ENCODE data around the gene FGFBP1.
"Not testable (repeated sequence)": the region's sequence is repeated elsewhere in the genome, so short reads cannot be mapped to it uniquely, and the experiment has no call there.

FGFBP1 gene

DNA sequence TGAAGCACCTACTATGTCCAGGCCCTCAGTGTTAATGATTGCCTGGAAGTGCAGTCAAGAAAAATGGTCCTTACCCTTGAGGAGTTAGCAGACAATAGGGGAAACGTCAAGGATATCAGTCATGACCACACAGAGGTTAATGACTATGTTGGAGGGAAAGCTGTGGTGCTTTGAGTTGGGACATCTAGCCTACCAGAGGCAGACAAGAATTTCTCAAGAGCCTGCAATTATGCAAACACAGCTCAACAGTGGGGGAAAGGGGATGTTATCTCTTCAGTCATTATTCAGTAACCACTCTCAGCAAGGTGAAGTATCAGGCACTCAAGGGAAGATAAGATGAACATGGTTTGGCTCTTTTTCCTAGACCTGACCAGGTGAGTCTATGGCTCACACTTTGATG is 7.0 kb upstream of the FGFBP1 start:
- no peak for DNase-seq (ENCODE audit: low read depth in 2 of 2)

DNA sequence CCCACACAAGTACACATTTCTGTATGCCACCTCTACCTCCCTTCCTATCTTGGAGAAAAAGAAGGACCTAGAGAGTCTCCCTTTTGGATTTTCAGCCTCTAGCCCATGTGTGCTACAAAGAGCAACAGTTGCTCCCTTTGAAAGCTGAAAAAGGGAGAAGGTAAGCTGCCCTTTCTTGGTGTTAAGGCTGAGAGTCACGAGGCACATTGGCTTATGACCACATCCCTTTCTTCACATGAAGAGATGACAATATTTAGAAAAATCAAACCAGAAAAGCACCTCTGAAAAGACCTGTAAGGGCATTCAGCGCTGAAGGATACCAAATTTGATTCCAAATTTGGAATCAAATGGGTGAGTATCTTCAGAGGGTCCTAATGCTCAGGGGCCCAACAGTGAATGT is 6.4 kb upstream of the FGFBP1 start:
- no peak for DNase-seq (ENCODE audit: low read depth in 2 of 2)

DNA sequence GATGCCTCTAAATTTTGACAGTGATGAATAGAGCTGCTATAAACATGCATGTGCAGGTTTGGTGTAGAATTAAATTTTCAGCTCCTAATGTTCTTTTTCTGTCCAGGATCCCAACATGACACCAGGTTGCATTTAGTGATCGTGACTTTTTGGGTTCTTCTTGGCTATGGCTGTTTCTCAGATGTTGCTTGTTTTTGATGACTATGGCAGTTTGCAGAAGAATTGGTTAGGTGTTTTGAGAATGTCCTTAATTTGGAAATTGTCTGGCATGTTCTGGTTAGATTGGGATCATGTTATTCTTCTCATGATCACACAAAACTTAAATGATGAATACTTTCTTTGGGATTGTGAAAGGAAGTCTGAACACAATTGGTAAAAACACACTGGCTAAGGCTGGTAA is 3.7 kb upstream of the FGFBP1 start:
- no peak for DNase-seq (ENCODE audit: low read depth in 2 of 2)

DNA sequence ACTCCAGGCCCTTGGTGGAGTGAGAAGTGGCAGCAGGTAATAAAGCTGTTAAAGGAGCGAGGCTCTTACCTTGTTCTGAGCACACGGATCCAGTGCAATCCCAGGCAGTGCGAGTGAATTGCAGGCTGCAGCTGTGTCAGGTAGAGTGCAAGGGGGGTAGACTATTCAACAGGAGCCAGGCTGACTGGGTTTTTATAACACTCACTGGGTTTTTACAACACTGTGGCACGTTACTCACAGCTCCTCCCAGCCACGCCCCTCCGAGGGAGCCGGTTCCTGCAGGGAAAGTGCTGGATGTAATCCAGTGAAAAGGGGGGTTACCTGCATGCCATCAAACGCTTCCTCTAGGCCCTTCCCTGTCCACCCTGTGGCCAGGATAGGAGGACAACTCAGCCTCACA is 358 bp downstream of the FGFBP1 start:
- no peak for DNase-seq (ENCODE audit: low read depth in 2 of 2)

DNA sequence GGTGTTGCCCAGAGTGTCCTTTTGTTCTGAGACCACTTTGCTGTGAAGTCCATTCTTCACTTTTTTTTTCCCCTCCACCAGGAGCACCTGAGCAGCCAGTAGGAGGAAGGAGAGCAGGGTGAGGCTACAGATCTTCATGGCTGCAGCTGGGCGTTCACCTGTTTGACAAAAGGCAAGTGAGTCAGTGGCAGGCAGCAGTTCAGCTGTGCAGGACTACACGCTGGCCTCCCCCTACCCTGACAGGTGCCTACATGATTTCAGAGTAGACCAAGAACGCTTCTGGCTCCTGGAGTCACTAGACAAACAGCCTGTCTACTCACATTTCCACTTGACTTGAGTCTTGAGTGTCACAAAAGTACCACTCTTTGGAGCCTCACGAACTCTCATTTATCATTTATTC is 2.0 kb downstream of the FGFBP1 start:
- DNase-seq (ENCODE audit: low read depth in 2 of 2), result no peak

DNA sequence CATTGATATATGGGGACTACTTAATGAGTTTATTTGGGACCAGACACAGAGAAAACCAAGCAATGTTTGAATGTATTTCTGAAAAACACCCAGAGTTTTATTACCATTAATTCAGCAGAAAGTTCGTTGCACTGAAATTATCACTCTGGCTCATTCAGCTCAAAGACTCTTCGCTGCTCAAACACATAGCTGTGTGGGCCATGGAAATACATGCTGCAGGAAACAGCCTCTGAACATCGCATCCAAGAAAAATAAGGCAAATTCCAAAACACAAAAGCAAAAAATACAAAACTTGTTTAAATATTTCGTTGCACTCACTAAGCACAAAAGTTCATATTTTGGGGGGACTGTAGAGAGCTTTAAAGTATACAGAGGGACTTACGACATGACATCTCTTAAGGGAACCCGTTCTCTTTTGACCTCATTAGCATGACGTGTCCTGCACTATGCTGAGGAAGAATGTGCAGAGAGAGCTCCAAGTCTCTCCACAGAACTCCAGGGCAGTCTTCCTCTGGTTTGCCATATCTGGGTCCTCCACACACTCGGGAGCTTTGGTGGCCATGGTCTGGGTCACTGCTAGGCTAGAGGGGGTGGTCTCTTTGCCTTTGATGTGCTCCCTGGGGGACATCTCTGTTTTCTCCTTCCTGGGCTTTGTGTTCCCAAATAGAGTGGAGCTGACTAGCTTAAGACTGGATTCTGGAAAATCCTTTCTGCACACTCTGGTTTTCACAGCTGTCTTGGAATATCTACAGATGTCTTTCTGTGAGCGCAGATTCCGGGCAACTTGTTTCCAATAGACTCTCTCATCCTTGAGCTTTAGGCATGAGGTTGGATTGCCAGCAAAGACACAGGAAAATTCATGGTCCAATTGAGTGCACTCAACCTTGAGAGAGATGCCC is 2.8 kb downstream of the FGFBP1 start:
- no peak for DNase-seq (ENCODE audit: low read depth in 2 of 2)

DNA sequence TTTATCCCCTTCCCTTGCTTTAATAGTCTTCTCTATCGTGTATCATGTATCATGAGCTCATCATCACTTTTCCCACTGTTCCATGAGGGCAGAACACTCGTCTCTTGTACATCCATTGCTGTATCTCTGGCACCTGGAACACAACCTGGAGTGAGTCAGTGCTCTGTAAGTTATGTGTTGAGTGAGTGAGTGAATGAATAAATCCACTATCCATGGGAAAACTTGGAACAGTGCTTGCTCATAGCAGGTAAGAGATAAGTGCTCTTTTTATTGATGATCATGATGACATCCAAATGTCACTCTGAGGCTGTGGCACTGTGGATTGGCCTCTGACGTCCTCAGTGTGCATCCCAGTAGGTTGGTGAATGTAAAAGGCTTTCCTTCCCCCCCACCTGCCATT is 4.3 kb downstream of the FGFBP1 start:
- no peak for DNase-seq (ENCODE audit: low read depth in 2 of 2)

DNA sequence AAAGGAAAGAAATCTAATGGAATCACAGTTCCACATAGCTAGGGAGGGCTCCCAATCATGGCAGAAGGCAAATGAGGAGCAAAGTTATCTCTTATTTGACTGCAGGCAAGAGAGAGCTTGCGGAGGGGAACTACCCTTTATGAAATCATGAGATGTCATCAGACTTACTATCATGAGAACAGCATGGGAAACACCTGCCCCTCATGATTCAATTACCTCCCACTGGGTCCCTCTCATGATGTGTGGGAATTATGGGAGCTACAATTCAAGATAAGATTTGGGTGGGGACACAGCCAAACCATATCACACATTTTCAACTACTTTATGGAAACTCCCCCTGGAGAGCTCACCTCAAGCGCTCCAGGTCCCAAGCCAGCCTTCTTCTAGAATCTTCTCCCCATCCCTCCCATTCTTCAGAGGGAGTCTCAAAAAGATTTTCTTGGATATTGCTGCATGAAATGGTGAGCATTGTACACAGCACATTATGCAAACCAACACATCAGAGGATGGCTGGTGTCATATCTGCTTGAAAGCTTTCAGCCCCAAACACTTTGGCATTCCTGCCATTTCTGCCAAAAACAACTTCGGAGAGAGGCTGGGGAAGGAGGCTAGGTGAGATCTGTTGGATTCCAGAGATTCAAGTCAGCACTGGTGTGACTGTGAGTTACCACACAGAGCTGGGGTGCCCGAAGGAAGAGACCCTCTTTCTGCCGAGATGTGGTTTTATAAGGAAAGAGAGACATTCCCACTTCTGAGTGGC is 6.9 kb downstream of the FGFBP1 start:
- no peak for DNase-seq (ENCODE audit: low read depth in 2 of 2)

DNA sequence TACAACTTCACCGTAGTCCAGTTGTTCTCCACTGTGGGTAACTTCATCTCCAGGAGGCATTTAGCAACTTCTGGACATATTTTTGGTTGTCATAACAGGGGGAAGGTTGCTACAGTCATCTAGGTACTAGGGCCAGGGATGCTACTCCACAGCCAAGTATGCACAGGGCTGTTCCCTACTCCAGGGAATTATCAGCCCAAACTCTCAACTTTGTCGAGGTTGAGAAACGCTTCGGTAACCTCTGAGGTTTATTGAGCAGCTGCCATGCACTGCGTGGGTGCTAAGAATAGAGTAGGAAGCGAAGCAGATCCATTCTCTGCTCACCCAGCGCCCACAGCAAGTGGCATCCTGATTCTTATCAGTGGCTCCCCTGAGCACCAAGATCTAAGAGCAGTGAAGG is 8.2 kb downstream of the FGFBP1 start:
- no peak for DNase-seq (ENCODE audit: low read depth in 2 of 2)

DNA sequence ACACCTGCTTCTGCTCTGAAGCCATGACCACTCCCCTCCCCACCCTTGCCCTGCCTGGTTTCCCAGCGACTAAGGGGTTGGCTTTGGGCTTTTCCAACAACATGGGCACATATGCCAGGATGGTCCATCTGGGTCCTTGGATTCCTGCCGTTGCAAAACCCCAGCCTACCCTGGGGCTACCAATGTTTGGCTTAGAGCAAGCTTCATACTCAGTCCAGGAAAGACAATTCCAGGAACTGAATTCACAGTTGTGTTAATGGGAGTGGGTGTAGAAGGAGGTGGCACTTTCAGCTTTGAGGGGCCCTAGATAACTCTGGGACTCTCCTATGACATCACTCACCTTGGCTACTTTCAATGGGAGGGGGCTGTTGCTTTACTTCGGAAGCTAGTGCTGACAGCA is 9.0 kb downstream of the FGFBP1 start:
- no peak for DNase-seq (ENCODE audit: low read depth in 2 of 2)

DNA sequence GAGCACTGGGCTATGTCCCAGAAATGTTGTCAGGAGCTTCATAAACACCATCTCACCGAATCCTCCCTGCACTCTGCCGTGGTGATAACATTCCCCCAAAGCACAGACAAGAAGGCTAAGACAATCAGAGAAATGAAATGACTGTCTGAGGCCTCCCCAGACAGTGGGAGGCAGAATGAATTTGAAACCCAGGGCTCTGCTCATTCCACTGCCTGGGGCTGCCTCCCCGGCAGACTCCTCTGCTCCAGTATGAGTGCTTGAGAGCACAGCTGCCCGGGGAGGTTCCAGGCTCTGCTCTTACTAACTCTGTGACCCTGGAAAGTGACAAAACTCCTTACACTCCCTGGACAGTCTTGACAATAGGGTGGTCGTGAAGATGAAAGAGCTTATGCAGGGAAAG is 9.7 kb downstream of the FGFBP1 start:
- no peak for DNase-seq (ENCODE audit: low read depth in 2 of 2)

DNA sequence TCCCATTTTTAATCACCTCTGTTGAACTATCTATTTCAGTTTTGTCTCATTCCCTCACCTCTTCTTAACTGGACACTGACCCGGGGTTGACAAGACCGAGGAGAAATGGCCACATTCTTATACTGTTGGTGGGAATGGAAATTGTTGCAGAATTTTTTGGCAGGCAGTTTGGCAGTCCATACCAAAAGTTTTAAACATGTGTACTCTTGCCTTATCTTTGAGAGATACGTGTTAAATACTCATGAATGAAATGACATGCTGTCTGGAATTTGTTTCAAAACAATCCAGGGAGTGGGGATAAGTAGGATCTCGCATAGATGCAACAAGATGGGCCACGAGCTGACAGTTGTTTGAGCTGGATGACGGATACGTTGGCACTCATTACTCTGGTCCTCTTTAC is 12.1 kb downstream of the FGFBP1 start:
- no peak for DNase-seq (ENCODE audit: low read depth in 2 of 2)

DNA sequence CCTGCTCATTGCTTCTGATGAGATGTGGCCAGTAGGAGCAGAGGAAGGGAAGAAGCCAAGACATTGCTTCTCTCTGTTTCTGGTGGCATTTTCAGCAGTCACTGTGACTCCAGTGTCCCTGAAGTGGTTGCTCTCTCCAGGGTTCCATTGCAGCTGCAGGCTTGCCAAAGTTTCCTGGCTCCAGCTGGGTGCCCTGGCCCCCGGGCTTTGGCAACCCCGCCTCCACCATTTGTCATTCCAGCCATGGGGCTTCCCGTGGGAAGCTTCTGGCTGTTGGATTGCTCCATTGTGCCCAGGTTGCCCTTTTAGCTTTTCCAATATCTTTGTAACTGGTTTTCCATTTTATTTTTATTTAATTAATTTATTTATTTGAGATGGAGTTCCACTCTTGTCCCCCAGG is 12.7 kb downstream of the FGFBP1 start:
- no peak for DNase-seq (ENCODE audit: low read depth in 2 of 2)

DNA sequence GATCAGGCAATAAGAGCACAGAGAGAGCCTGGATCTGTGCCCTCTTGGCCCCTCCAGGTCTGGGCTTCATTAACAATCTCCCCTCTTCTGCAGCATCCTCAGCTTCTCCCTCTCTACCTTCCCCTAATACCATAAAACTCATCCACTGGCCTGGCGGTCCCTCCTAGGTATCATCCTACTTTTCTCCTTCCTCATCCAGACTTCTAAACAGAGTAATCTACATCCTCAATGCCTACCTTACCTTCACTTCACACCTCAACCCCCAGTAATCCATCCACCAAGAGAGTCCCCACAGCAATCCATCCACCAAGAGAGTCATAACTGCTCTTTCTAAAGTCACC is 17.0 kb downstream of the FGFBP1 start:
- DNase-seq (ENCODE audit: low read depth in 2 of 2), result no peak

DNA sequence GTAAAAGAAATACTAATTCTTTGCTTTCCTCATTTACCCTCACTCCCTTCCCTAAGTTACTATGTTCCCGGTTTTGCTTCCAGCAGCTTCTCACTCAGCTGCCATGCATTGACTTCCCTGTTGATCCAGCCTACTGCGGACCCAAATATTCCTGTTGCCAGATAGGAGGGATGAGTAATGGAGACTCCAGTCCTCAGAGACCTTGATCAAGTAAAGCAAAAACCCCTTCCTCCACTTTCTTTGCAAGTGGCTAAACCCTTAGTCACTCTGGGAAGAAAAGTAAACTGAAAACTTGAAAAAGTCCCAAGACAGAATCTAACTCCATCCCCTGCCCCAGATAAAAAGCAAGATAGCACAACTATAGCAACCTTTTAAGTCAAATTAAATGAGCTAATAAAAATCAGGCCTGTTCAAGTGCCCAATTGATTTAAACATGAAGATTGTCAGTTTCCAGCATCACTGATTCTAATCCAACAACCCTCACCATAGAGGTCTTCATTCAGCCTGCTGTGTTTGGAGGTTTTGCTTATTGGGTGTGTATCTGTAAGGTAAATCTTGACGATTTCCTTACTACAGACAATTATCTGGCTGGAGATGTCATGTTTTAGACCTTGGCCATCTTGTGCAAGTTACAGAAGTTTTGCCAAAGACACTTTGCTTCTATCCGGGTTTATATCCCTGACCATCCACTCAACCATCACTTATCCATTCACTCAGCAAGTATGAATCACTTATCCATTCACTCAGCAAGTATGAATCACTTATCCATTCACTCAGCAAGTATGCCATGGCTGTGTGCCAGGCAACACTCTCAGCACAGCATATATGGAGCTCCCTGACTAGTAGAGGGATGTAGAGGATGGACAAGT is 17.6 kb downstream of the FGFBP1 start:
- no peak for DNase-seq (ENCODE audit: low read depth in 2 of 2)

DNA sequence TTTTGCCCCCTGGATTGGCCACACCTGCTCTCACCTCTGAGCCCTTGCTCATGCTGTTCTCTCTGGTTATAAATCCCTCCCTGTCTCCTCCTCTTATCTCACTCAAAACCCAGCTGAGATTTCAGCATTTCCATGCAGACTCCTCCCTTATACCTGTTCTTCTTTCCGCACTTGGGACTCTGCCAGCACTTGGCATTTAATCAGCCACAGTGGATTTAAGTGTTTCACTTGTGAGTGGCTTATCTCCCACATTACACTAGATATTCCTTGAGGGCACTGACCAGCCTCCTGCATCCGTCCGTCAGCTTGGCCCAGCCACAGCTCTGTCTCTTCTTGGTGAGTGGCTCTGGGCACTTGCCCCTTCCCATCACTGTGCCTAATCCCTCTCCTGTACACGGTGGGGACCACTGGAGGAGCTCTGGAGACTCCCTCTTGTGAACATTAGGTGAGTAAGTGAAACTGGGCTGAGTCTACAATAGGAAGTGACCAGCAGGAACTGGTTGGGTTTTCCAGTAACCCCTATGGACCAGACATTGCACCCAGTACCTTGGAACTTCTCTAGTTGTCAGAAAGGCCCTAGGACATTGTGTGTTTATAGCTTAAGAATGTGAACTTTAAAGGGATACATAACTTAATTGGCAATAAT is 19.9 kb downstream of the FGFBP1 start:
- DNase-seq (ENCODE audit: low read depth in 2 of 2), result no peak

DNA sequence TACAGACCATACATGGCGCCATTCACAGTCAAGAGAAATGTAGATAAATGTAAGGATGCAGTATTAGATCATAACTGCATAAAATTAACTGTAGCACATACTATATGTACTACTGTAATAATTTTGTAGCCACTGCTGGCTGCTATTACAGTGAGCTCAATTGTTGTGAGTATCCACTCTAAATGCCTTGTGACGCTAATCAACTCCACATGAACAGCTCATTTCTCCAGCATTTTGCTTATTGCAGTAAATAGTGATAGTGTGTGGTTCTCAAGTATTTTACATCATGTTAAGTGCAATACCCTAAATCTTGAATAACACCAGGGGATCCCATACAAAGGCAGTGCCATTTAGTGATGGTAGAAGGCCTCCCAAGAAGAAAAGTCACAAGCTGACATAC is 21.2 kb downstream of the FGFBP1 start:
- DNase-seq (ENCODE audit: low read depth in 2 of 2), result no peak

DNA sequence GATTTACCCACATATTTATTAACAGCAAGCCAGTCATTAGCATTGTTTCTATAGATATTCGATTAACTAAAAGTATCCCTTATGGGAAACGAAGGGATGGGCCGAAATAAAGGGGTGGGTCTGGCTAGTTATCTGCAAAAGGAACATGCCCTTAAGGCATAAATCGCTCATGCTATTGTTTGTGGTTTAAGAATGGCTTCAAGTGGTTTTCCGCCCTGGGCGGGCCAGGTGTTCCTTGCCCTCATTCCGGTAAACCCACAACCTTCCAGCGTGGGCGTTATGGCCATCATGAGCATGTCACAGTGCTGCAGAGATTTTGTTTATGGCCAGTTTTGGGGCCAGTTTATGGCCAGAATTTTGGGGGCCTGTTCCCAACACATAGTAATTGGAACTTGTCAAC is 22.2 kb downstream of the FGFBP1 start:
- not testable (repeated sequence) for DNase-seq (ENCODE audit: low read depth in 2 of 2)

DNA sequence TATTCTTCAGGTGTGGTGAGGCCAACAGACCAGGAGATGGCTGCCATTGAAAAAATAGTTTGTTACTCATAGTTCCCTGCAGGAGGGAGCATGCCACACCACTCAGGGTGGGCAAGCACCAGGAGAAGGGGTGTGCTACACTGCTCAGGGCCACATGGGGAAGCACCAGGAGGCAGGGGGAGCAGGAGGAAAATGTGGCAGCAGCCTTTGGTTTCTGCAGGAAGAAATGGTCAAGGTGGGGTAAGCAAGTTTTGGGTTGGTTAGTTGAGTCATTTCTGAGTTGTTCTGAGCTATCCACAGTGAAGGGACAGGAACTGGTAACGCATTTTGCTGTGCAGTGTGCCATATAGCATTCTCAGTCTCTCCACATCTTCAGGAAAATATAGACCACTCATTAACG is 23.8 kb downstream of the FGFBP1 start:
- no peak for DNase-seq (ENCODE audit: low read depth in 2 of 2)

DNA sequence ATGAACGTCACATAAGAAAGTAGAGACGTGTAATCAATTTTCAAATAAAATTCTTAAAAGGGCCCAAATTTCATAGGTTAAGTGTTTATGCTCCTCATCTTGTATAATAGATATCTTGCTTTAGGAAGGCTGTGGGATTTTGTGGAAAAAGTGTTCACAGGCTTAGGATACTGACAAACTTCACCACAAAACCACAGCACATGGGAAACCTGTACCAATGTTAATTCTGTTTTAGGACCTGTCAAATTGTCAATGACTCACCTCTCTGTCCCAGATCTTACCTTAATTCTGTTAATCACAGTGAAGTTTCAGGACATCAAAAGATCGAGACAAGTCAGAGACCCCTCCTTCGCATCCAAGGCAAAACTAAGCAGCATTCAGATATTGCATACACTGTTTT is 24.2 kb downstream of the FGFBP1 start:
- DNase-seq (ENCODE audit: low read depth in 2 of 2), result no peak

DNA sequence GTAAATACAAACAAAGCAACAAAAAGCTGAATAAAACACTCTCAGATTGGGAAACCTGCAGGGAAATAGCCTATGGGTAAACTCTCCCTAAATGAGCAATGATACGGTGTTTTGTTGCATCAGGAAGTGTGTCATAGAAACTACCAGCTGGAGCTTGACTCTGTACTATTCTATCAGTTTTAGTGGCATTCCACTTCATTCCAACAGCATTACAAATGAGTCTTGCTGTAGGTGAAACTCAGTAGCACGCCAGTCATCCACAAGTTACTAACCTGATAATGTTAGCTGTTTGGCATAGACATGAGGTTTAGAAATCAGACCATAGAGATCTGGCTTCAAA is 24.9 kb downstream of the FGFBP1 start:
- no peak for DNase-seq (ENCODE audit: low read depth in 2 of 2)

Measured in stimulated activated CD8-positive, alpha-beta memory T cell treated with anti-CD3 and anti-CD28 coated beads, Interleukin-15, amount 100 ng/mL, for 4 hours (primary cell).